Panc1 (cell line): ENCODE results near the gene ADAT3. TPM values are rescaled to one million over a fixed set of nuclear protein-coding genes. Genes with fewer than 3 reads are reported as not detected.

ENCODE experiments used
- ATAC-seq: fragments of 200-7000 bp; cut with Tn5 transposase; 2 replicates; pipeline ENCODE4 v1.9.1; 2020; ENCODE audit warnings: mild to moderate bottlenecking, moderate library complexity
- BruUV-seq: library from RNA; stranded (reverse); fragments of 400-500 nt; replicated peaks from 2 replicates; lab custom pipeline; 2021; lab: Mats Ljungman, UMichigan
- CTCF ChIA-PET: fragments of 300-600 bp; sonication (Branson Sonifier 250); formaldehyde crosslinking; loops from one replicate; lab custom pipeline; 2022; ENCODE audit warnings: antibody characterized with exemption; lab: Charles Lee
- POLR2A ChIA-PET: fragments of 300-600 bp; sonication (Branson Sonifier 250); formaldehyde crosslinking; loops from one replicate; lab custom pipeline; 2022; ENCODE audit warnings: antibody characterized with exemption; lab: Charles Lee
- DNase-seq: peaks from one replicate; pipeline ENCODE4 v3.0.0-alpha.2; 2010; ENCODE audit warnings: low read depth, low spot score
- H3K27ac ChIP-seq: 2 replicates; pipeline ENCODE4 v1.5.1; 2011; ENCODE audit warnings: mild to moderate bottlenecking, low read length, inconsistent platforms
- H3K27me3 ChIP-seq: fragments of 200-500 bp; sonication (Bioruptor generic); 2 replicates; pipeline ENCODE4 v1.6.0; 2014; ENCODE audit warnings: low read length, inconsistent platforms; ENCODE audit not compliant: control insufficient read depth, insufficient read depth
- H3K36me3 ChIP-seq: fragments of 200-500 bp; sonication (Bioruptor generic); 2 replicates; pipeline ENCODE4 v1.5.1; 2014; ENCODE audit warnings: inconsistent platforms, mild to moderate bottlenecking, low read length, moderate library complexity; ENCODE audit not compliant: control insufficient read depth, insufficient read depth
- H3K4me1 ChIP-seq: 2 replicates; pipeline ENCODE4 v1.5.1; 2011; ENCODE audit warnings: inconsistent platforms, mild to moderate bottlenecking, low read length, moderate library complexity; ENCODE audit not compliant: control insufficient read depth, insufficient read depth
- H3K4me3 ChIP-seq, 2 experiments: 2 replicates each; pipeline ENCODE4 v1.5.1; 2011 to 2012; ENCODE audit warnings: low read depth in 2 of 2, low read length in 2 of 2, mild to moderate bottlenecking in 2 of 2, inconsistent platforms in 1 of 2, moderate library complexity in 1 of 2
- H3K9me3 ChIP-seq: fragments of 200-500 bp; sonication (Bioruptor generic); 2 replicates; pipeline ENCODE4 v1.5.1; 2014; ENCODE audit warnings: low read depth, mild to moderate bottlenecking, inconsistent platforms, low read length, moderate library complexity; ENCODE audit not compliant: control insufficient read depth, insufficient read depth
- POLR2AphosphoS5 ChIP-seq: IDR thresholded peaks from 2 replicates; pipeline ENCODE4 v1.6.1; 2012; ENCODE audit warnings: mild to moderate bottlenecking, low read depth, low read length, moderate library complexity
- SIN3A ChIP-seq: IDR thresholded peaks from 2 replicates; pipeline ENCODE4 v1.6.1; 2012; ENCODE audit warnings: low read depth, mild to moderate bottlenecking, low read length, moderate library complexity, borderline replicate concordance; ENCODE audit not compliant: insufficient read depth
- TCF7L2 ChIP-seq: IDR thresholded peaks from 2 replicates; pipeline ENCODE4 v1.6.1; 2011; ENCODE audit warnings: mild to moderate bottlenecking, low read depth, low read length, inconsistent platforms
- in situ Hi-C: cut with HindIII; loops from 2 replicates; pipeline ENCODE4 v1.10.0; 2016; ENCODE audit warnings: low sequenced_read_pairs, low pct_unique_long_range_greater_than_20kb
- intact Hi-C: fragments of 100-400 bp; cut with micrococcal nuclease; formaldehyde crosslinking; loops from one replicate; pipeline ENCODE4 v1.10.0; 2022; ENCODE audit not compliant: unreplicated experiment
- total RNA-seq: library from RNA; stranded (reverse); gene quantifications from one replicate; pipeline ENCODE4 v1.2.1, GENCODE V29; 2021; ENCODE audit not compliant: unreplicated experiment
- TF ChIP-seq, protein P1 (sequence below), 2 experiments: IDR thresholded peaks; 2 replicates each; pipeline ENCODE4 v1.6.1; 2011 to 2012; ENCODE audit warnings: low read depth in 2 of 2, control low read depth in 1 of 2, low read length in 1 of 2, mild to moderate bottlenecking in 1 of 2, moderate library complexity in 1 of 2; ENCODE audit not compliant: insufficient read depth in 1 of 2
- TF ChIP-seq, protein P2 (sequence below): fragments of 450-650 bp; IDR thresholded peaks from 2 replicates; pipeline ENCODE4 v1.5.1; 2017; ENCODE audit warnings: mild to moderate bottlenecking

ADAT3 gene
- total RNA-seq, 1 experiment from 2014 or later, result 8.9 TPM

GRCh38 chr19:1912760-1913505, 7.7 kb downstream of the ADAT3 start:
- DNase-seq, result no peak
- Histone ChIP-seq H3K36me3 (no peaks in the 10 kb centered on the region), H3K9me3 (no peaks in the 10 kb centered on the region), H3K27me3 (no peaks in the 10 kb centered on the region), H3K4me1 (peaks cover 2% of the 10 kb centered on the region; the same call in 1 of the 2 replicates), H3K4me3 (no peak overlapping the region), H3K27ac (no peak overlapping the region)
- ChIA-PET CTCF (no interaction called here), POLR2A (no interaction called here)
- in situ Hi-C loops (no loop called here), intact Hi-C loops (no loop called here)
- no peak for ATAC-seq
- no TSS peak for BruUV-seq
- TF ChIP-seq, protein P1, sequence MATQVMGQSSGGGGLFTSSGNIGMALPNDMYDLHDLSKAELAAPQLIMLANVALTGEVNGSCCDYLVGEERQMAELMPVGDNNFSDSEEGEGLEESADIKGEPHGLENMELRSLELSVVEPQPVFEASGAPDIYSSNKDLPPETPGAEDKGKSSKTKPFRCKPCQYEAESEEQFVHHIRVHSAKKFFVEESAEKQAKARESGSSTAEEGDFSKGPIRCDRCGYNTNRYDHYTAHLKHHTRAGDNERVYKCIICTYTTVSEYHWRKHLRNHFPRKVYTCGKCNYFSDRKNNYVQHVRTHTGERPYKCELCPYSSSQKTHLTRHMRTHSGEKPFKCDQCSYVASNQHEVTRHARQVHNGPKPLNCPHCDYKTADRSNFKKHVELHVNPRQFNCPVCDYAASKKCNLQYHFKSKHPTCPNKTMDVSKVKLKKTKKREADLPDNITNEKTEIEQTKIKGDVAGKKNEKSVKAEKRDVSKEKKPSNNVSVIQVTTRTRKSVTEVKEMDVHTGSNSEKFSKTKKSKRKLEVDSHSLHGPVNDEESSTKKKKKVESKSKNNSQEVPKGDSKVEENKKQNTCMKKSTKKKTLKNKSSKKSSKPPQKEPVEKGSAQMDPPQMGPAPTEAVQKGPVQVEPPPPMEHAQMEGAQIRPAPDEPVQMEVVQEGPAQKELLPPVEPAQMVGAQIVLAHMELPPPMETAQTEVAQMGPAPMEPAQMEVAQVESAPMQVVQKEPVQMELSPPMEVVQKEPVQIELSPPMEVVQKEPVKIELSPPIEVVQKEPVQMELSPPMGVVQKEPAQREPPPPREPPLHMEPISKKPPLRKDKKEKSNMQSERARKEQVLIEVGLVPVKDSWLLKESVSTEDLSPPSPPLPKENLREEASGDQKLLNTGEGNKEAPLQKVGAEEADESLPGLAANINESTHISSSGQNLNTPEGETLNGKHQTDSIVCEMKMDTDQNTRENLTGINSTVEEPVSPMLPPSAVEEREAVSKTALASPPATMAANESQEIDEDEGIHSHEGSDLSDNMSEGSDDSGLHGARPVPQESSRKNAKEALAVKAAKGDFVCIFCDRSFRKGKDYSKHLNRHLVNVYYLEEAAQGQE (IDR thresholded peaks at IDR 0.05; ENCODE audit: insufficient read depth in 1 of 2, low read depth in 2 of 2, low read length in 1 of 2), result no peak
- TF ChIP-seq TCF7L2 (no peak), POLR2AphosphoS5 (no peak), SIN3A (no peak)
- TF ChIP-seq, protein P2, sequence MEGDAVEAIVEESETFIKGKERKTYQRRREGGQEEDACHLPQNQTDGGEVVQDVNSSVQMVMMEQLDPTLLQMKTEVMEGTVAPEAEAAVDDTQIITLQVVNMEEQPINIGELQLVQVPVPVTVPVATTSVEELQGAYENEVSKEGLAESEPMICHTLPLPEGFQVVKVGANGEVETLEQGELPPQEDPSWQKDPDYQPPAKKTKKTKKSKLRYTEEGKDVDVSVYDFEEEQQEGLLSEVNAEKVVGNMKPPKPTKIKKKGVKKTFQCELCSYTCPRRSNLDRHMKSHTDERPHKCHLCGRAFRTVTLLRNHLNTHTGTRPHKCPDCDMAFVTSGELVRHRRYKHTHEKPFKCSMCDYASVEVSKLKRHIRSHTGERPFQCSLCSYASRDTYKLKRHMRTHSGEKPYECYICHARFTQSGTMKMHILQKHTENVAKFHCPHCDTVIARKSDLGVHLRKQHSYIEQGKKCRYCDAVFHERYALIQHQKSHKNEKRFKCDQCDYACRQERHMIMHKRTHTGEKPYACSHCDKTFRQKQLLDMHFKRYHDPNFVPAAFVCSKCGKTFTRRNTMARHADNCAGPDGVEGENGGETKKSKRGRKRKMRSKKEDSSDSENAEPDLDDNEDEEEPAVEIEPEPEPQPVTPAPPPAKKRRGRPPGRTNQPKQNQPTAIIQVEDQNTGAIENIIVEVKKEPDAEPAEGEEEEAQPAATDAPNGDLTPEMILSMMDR, result no peak

DNA sequence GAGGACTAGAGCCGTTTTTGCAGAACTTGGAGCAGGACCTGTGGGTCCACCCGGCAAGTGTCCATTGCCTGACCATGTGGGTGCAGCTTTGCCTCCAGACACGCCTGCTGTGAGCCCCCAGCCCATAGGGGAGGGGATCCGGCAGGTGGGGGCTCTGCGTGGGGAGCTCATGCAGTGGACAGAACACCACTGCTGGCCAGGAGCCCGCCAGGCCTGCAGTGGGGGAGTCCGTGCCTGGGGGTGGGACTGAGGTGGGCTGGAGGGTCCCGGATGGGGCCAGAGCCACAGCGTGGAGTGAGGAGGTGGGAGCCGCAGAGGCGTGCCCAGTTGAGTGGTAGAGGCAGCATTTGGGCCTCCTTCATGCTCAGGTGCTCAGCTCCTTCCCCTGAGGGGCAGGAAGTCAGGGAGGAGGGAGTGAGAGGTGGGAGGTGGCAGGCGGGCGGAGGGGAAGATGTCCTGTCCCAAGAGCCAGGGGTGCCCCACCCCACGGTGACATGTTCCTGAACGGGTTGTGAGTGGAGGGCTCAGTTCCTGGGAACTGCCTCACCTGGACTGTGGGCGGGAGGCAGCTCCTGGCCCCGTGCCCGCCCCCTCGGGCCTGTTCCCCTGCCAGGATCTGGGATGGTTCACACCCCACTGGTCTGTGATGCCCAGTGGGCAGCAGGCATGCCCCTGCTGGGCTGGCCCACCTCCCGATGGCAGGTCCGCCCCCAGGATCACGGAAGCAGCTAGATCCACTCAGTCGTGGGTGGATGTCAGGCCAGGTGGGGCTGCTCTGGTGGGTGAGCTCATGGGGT, 8.8 kb downstream of the ADAT3 start:
- intact Hi-C loops (no loop called here), in situ Hi-C loops (no loop called here)
- CTCF ChIA-PET, result no interaction called here
- Histone ChIP-seq H3K9me3 (no peaks in the 10 kb centered on the region), H3K27ac (no peak overlapping the region), H3K36me3 (no peaks in the 10 kb centered on the region), H3K4me3 (no peak overlapping the region), H3K27me3 (no peaks in the 10 kb centered on the region), H3K4me1 (no peaks in the 10 kb centered on the region; the same call in 1 of the 2 replicates)
- POLR2A ChIA-PET, result no interaction called here
- TF ChIP-seq, protein P1 (IDR thresholded peaks at IDR 0.05; ENCODE audit: insufficient read depth in 1 of 2, low read depth in 2 of 2, low read length in 1 of 2), result no peak
- TF ChIP-seq, protein P2, result no peak
- TF ChIP-seq TCF7L2 (no peak), SIN3A (no peak), POLR2AphosphoS5 (no peak)
- DNase-seq (no peak), ATAC-seq (no peak)
- BruUV-seq, result no TSS peak
